Measurements from ENCODE around the gene C14orf180. TPM values are rescaled to one million over a fixed set of nuclear protein-coding genes. Genes with fewer than 3 reads are reported as not detected.
A peak's percentile ranks its signal among the peaks of the same experiment; 100 is the strongest.

Gene C14orf180
- total RNA-seq, 4 donors from 2014 or later = 0.13 to 1.5 (median 0.53) TPM

GRCh38 chr14:104602933-104603325 lies 23.4 kb downstream of the C14orf180 start:
- Histone ChIP-seq H3K27me3 (no peaks in the 10 kb centered on the region), H3K4me3 (replicated peaks in 1 of 3) (no peak overlapping the region), H3K36me3 (no peaks in the 10 kb centered on the region), H3K27ac (no peak overlapping the region), H3K9me3 (no peaks in the 10 kb centered on the region), H3K4me1 (no peaks in the 10 kb centered on the region)
- 82 to 87% methylated on average over 5 to 7 of the region's 7 CpGs for WGBS, 2 donors
- no peak for TF ChIP-seq POLR2A (IDR thresholded peaks at IDR 0.05)
- TF ChIP-seq CTCF (IDR thresholded peaks at IDR 0.05) = no peak
- no peak for DNase-seq
- intact Hi-C loops (cut with DNase I) = no loop called here

GRCh38 chr14:104603711-104604401 lies 24.3 kb downstream of the C14orf180 start:
- H3K9me3 ChIP-seq = no peaks in the 10 kb centered on the region
- no peak overlapping the region for H3K4me3 ChIP-seq (replicated peaks in 1 of 3)
- H3K27me3 ChIP-seq = no peaks in the 10 kb centered on the region
- WGBS, 2 donors = 35 to 37% methylated on average over 17 to 23 of the region's 32 CpGs
- H3K4me1 ChIP-seq = no peaks in the 10 kb centered on the region
- H3K27ac ChIP-seq = no peak overlapping the region
- H3K36me3 ChIP-seq = no peaks in the 10 kb centered on the region
- TF ChIP-seq CTCF (IDR thresholded peaks at IDR 0.05) (no peak), POLR2A (IDR thresholded peaks at IDR 0.05) (no peak)
- DNase-seq = no peak
- intact Hi-C loops (cut with DNase I) = no loop called here

GRCh38 chr14:104604458-104605449 lies 25.2 kb downstream of the C14orf180 start, which contains the start of gene TMEM179:
Gene TMEM179, minus strand, starts transcription at chr14:104604772. Its CDS starts 31 bp downstream, at chr14:104604741.
- no peak within 1 kb of the TSS for H3K27ac ChIP-seq
- DNase-seq = peak in 1 of 2 donors; percentile 9
- no peaks in the 10 kb centered on the region for H3K9me3 ChIP-seq
- no peaks in the 10 kb centered on the region for H3K4me1 ChIP-seq
- intact Hi-C loops (cut with DNase I) = no loop called here
- no peaks in the 10 kb centered on the region for H3K36me3 ChIP-seq
- WGBS, 2 donors = 12 to 17% methylated on average over 32 to 60 of the region's 91 CpGs
- no peaks in the 10 kb centered on the region for H3K27me3 ChIP-seq
- no peak within 1 kb of the TSS for H3K4me3 ChIP-seq (replicated peaks in 1 of 3)
- TF ChIP-seq POLR2A (IDR thresholded peaks at IDR 0.05) (no peak), CTCF (IDR thresholded peaks at IDR 0.05) (no peak)

GRCh38 chr14:104609666-104610065 lies 30.1 kb downstream of the C14orf180 start:
- Histone ChIP-seq H3K27ac (no peak overlapping the region), H3K4me1 (no peaks in the 10 kb centered on the region), H3K36me3 (no peaks in the 10 kb centered on the region), H3K4me3 (replicated peaks in 1 of 3) (no peak overlapping the region), H3K9me3 (no peaks in the 10 kb centered on the region), H3K27me3 (no peaks in the 10 kb centered on the region)
- intact Hi-C loops (cut with DNase I) = no loop called here
- TF ChIP-seq CTCF (IDR thresholded peaks at IDR 0.05) (no peak), POLR2A (IDR thresholded peaks at IDR 0.05) (no peak)
- DNase-seq = no peak
- 78 to 82% methylated on average over 7 of the region's 7 CpGs for WGBS, 2 donors
